GM21737 (cell line): ENCODE results near the gene OXT.

Source experiments
- ATAC-seq: cut with Tn5 transposase; IDR thresholded peaks from one replicate; pipeline ENCODE4 v1.9.1; 2021; ENCODE audit warnings: mild to moderate bottlenecking, moderate library complexity; ENCODE audit not compliant: unreplicated experiment

The OXT gene

DNA sequence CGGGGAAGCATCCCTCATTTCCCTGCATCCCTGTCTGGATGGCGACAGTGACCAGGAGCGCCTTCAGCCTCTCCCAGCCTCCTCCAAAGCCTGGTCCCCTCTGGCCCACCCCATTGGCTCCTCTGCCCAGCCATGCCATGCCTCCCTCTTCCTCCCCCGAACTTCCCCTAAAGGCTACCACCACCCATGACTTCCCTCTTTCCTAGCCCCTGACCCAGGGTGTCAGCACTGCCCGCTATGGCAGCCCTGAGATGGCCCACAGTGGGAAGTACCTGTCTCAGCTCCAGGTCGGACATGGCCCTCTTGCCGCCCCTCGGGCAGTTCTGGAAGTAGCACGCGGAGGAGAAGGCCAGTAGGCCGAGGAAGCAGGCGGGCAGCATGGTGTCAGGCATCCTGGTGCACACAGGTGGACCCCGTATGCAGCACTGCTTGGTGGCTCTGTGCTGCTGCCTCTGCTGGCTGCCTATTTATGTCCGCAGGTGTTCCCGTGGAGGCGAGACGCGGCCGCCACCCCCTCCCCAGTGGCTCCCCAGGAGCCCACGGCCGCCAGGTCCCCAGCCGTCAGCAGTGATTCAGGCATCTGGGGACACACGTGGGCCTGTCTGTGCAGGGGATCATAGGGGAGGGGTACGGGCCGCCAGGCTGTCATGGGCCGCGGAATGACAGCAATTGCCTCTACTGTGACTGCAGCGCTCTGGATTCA lies 13.0 kb downstream of the OXT start, which contains the start of gene AVP:
Gene AVP (minus strand): TSS at position 442 of the 703 bp plus-strand sequence. CDS start 50 bp downstream, at position 392.
- ATAC-seq: no peak

DNA sequence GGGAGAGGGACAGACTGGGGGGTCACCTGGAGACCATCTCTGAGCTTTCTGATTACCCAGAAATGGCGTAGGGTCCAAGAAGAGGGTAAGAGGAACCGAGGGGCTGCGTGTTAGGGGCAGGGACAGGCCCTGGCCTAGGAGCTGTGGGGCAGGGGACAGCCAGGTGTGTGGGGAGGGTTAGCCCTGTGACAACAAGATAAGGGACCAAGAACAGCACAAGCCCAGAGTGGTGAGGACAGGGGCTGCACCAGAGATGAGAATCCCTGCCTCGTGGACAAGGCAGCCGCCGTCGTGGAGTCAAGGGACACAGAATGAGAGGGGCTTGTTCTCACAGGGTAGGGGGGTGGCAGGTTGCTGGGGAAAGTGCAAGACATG lies 13.6 kb downstream of the OXT start:
- ATAC-seq: no peak

- no peak for ATAC-seq
These were observed 14.2 kb downstream of the OXT start for GRCh38 chr20:3085571-3086072.

DNA sequence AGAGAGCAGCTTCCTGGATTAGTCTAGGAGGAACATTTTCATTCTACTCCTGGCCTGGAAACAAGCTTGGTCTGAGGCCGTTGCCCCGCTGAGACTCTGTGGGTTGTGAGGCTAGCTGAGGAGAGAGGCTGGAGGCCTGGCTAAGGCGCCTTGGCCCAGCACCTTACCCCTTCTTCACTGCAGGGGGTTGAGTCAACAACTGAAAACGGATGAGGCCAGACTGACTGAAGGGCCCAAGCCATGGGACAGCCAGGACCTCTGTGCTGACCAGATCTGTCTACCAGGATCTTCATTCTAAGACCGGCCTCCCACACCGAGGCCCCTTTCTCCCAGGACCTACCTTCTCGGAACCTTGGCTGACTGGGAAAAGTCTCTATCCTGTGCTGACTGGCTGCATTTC lies 16.6 kb downstream of the OXT start:
- no peak for ATAC-seq

DNA sequence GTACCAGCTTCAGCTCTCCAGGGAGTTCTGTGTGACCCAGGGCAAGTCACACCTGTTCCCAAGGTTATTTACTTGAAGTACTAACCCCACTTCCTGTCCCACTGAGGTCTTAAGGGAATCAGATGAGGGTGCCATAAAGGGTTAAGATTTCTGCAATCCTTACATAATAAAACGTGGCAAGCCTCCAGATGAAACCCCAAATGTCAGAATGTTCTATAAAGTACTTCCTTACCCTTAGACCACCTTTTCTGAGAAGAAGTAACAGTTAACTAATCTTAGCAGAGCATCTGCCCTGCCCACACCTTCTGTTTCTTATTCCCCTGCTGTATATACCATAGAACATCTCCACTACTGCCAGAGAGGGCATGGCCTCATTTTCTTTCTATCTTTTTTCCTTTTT lies 19.1 kb downstream of the OXT start:
- no peak for ATAC-seq

DNA sequence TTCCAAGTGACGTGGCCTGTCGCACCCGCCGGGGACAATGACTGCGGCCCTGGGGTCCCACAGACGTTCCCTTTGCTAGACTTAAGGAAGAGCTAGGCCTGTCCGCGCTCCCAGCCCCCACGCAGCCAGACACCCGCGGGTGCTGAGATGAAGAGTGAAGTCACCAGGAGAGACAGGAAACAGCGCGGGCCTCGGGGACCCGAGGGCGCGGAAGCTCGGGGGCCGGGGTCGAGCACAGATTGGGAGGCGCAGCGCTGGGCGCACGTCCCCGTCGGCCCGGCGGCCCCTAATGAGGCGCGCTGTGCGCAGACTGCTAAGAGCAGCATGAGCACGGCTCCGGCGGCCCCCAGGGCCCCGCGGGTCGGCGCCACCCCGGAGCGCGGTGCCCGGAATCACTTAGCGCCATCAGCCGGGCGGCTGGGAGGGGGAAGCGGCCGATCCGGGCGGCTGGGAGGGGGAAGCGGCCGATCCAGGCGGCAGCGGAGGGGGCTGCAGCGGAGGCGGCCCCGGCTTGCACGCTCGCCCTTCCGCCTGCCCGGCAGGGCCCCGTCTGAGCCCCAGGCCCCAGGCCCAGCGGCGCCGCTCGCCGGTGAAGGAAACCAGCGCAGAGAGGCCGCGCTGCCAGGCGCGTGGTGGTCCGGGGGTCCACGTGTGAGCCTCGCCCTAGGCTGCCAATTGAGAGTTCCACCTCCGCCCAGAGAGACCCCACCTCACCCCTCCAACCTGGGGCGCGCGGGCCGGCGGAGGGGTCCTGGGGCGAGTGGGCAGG lies 21.4 kb downstream of the OXT start:
- ATAC-seq: no peak

- ATAC-seq: no peak
These were observed 22.5 kb downstream of the OXT start for GRCh38 chr20:3093861-3094361.

- no peak for ATAC-seq
These were observed 23.6 kb downstream of the OXT start for GRCh38 chr20:3094848-3095629.

DNA sequence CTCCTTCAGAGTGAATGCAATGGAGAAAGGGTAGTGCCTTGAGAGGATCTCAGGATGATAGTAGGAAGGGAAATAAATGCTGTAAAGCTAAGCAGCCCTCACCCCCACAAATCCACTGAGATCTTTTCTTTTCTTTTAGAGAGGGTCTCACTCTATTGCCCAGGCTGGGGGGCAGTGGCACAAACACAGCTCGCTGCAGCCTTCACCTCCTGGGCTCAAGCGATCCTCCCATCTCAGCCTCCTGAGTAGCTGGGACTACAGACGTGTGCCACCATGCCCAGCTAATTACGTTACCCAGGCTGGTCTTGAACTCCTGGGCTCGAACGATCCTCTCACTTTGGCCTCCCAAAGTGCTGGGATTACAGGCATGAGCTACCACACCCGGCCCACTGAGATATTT lies 29.1 kb downstream of the OXT start:
- ATAC-seq: no peak

DNA sequence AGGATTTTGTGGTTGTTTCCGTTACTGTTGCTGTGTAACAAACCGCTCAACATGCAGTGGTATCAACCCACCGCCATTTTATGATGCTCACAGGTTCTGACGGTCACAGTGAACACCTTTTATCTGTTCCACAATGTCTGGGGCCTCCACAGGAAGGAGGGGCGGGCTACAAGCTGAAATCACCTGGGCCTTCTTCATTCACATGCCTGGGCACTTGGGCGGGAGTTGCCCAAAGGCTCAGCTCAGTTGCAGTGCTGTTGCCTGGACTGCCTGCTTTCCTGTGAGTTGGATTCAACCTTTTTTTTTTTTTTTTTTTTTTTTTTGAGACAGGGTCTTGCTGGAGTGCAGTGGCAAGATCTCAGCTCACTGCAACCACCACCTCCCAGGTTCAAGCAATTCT lies 29.8 kb downstream of the OXT start:
- no peak for ATAC-seq

DNA sequence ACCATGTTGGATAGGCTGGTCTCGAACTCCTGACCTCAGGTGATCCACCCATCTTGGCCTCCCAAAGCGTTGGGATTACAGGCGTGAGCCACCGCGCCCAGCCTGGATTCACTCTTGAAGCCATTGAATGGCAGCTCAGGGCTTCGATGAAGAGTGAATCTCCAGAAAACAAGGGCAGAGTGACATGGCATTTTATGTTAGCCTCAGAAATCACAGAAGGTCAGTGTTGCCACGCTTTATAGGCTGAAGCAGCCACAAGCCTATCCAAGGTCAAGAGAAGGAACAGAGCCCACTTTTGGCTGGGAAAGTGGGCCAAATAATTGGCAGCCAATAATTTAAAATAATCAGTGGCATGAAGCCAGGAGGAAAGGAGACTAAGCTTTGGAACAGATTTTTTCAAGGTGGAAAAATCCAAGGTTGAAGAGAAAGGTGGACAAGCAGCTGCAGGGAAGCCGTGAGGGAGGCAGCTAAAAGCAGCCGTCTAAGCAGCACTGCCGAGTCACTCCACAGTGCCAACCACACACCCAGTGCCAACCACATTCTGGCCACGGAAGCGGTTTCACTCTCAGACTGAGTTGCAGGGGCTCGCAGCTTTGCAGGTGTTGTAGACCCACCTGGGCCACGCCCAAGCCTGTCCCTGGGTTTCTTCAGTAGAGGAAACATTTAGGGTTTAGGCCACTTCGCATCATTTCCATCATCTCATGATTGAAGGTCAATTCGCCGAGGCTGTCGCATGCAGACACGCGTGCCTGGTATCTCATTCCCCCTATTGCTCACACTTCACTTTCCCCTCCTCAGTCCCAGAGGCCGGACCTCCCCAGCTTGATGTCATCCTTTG lies 30.5 kb downstream of the OXT start:
- no peak for ATAC-seq

DNA sequence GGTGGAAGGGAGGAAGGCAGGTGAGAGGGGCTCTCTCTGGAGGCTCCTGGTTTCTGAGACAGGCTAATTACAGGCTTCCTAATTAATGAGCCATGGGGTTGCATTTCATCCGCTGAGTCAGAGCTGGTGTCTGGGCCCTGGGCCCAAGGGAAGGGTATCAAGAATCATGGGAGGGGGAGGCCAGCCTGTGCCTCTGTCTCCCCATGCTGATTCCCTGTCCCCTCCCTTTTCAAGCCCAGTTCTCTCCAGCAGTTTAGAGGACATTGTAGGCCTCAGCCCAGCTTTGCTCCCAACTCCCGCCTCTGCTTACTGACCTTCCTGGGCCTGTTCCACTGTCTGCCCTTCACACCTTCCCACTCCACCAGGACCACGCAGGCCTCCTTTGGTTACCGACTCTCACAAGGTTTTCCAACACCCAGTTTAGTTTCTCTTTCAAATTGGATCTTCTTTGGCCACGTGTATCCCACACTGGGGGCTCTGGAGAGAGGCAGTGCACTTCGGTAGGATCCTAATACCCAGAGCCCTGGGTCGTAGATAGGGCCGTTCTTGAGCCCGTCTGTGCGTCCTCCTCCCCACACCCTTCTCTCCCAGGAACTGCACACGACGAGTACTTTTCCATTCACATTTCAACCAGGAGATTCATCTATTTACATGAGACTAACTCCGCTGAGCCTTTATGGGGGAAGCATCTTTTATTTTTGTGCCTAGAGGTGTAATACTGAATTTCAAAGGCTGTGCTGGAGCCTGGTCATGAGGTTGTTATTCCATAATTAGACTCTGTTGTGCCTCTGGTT lies 31.4 kb downstream of the OXT start:
- ATAC-seq: no peak

DNA sequence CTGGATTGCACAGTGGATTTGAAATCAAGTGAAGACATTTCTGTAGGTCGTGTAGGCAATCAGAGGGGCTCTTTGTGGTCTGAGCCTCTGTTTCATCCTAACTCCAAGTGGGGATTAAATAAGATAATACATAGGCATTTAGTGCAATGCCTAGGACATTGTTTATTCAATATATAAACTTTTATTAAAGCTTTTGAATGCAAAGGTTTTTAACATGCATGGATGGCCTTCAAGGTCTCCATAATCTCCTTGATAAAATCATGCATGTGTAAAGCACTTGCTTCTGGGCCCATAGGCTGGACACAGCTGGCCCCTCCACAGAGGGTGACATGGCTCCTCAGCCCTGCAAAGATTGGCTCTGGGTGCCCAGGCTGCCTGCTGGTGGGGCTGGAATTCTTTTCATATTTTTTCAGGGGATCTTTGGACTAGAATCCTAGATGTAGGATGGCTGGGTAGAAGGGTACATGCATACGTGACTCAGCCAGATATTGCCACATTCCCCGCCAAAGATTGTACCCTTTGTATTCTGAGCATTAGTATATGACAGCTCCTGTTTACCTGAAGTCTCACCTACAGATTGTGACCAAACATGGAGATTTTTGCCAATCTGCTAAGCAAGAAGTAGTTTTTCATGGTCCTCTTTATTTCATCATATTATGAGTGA lies 32.1 kb downstream of the OXT start:
- no peak for ATAC-seq

DNA sequence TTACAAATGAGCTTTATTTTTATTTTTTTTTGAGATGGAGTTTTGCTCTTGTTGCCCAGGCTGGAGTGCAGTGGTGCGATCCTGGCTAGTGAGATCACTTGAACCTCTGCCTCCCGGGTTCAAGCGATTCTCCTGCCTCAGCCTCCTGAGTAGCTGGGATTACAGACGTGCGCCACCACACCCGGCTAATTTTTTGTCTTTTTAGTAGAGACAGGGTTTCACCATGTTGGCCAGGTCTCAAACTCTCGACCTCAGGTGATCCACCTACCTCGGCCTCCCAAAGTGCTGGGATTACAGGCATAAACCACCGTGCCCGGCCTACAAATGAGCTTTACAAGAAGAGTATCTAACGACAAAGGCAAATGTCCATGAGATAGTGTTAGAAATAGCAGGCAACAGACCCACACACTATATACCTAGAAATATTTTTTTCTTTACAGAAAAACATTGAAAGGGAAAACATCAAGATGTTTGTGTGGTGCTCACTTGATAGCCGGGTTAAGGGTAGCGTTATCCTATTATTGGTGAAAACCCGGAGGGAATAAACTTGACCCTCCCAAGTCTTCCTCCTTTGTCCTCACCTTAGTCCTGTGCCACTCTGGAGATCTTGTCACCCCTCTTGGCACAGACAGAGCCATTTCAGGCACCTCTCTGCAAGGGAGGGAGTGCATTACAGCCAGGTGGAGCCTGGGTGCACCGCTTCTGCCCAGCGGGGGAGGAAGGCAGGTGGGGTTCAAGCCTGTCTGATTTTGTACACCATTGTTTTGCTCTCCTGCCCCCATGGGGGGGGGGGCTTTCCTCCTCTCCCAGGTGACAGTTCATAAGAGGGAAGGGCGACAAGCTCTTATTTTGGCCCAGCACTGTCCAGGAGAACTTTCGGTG lies 34.1 kb downstream of the OXT start:
- ATAC-seq: no peak

DNA sequence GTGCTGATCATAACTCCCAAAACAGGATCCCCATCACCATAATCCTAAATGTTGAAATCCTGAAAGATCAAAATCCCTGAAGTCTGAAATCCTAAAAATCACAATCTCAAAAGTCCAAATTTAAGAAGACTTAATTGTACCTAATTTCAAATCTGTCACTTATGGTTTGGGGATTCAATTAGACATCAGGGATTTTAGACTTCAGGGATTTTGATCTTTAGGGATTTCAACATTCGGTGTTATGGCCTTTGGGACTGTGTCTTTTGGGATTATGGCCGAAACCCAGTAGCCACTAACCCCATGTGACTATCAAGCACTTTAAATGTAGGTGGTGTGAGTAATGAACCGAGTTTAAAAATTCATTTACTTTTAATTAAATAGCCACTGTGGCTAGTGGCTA lies 34.8 kb downstream of the OXT start:
- no peak for ATAC-seq

DNA sequence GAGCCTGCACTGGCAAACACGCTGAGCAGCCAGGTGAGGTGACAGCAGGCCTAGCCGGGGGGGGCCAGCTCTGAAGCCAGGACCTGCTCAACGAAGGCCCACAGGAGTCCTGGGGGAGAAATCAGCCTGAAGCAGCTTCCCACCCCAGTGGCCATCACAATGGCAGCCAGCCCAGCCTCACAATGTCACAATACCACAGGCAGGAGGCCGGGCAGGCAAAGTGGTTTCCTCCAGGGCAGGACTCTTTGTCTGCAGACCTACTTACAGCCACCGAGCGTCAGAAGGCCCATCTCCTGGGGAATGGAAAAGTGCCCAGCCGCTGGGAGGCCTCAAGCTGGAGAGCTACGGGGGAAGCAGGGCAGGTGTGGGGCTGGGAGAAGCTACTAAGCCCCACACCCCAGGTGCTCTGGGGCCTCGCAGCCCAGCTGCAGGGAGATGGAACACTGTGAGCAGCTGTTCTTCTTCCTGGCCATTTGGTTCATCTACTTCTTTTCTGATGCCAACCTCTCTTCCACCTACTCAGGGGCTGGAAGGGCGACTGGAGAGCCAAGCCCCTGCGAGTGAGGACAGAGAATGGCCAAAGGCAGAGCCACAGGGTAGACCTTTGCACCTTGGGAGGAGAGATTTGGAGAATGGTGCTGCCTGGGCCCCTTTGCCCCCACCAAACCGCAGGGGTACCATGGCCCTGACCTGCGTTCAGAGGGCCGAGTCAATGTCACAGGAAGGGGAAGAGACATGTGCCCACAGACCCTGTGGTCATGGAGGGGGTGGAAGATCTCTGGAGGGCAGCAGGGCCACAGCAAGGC lies 35.4 kb downstream of the OXT start:
- no peak for ATAC-seq

- no peak for ATAC-seq
These were observed 36.1 kb downstream of the OXT start for GRCh38 chr20:3107464-3108025.
